Neural cell (in vitro differentiated cells): ENCODE data around the gene PPME1. TPM values are rescaled to one million over a fixed set of nuclear protein-coding genes. Genes with fewer than 3 reads are reported as not detected.

Source experiments
- H2AFZ ChIP-seq: fragments of 200-600, 300-800 bp; sonication (generic), shearing (Covaris generic); 2 replicates; pipeline ENCODE4 v1.6.0; 2014; ENCODE audit warnings: low read depth, mild to moderate bottlenecking, antibody characterized with exemption, low read length, moderate library complexity
- H3F3A ChIP-seq: fragments of 200-600 bp; shearing (Covaris generic); 2 replicates; pipeline ENCODE4 v1.6.1; 2016; ENCODE audit warnings: mild to moderate bottlenecking, moderate library complexity, mixed read lengths, antibody characterized with exemption, low read length; ENCODE audit not compliant: insufficient read depth, poor library complexity, severe bottlenecking
- H3K27ac ChIP-seq: fragments of 200-600, 300-800 bp; sonication (generic), shearing (Covaris generic); 2 replicates; pipeline ENCODE4 v1.5.1; 2014; ENCODE audit warnings: mild to moderate bottlenecking, low read length, moderate library complexity
- H3K27me3 ChIP-seq: fragments of 300-800, 200-600 bp; sonication (generic), shearing (Covaris generic); 2 replicates; pipeline ENCODE4 v1.6.0; 2014; ENCODE audit warnings: mild to moderate bottlenecking, low read depth, low read length, moderate library complexity; ENCODE audit not compliant: insufficient read depth
- H3K36me3 ChIP-seq: fragments of 300-800, 200-600 bp; sonication (generic), shearing (Covaris generic); 2 replicates; pipeline ENCODE4 v1.5.1; 2014; ENCODE audit warnings: mild to moderate bottlenecking, antibody characterized with exemption, low read length, moderate library complexity; ENCODE audit not compliant: insufficient read depth
- H3K4me2 ChIP-seq: fragments of 300-800, 200-600 bp; sonication (generic), shearing (Covaris generic); 2 replicates; pipeline ENCODE4 v1.6.0; 2014; ENCODE audit warnings: mild to moderate bottlenecking, low read length
- H3K4me3 ChIP-seq: fragments of 300-800, 200-600 bp; sonication (generic), shearing (Covaris generic); 2 replicates; pipeline ENCODE4 v1.5.1; 2014; ENCODE audit warnings: mild to moderate bottlenecking, low read length, moderate library complexity
- H3K79me2 ChIP-seq: fragments of 200-600 bp; shearing (Covaris generic); replicated peaks from 2 replicates; pipeline ENCODE4 v1.6.0; 2014; ENCODE audit warnings: mild to moderate bottlenecking, low read length, moderate library complexity; ENCODE audit not compliant: insufficient read depth
- H3K9ac ChIP-seq: fragments of 300-800, 200-600 bp; sonication (generic), shearing (Covaris generic); 2 replicates; pipeline ENCODE4 v1.6.1; 2016; ENCODE audit warnings: mild to moderate bottlenecking, low read length, mixed read lengths
- H3K9me2 ChIP-seq: fragments of 200-600 bp; shearing (Covaris generic); 2 replicates; pipeline ENCODE4 v1.6.1; 2016; ENCODE audit warnings: mild to moderate bottlenecking, low read length, mixed read lengths; ENCODE audit not compliant: insufficient read depth
- H3K9me3 ChIP-seq: fragments of 200-600, 300-800 bp; sonication (generic), shearing (Covaris generic); 2 replicates; pipeline ENCODE4 v1.6.1; 2016; ENCODE audit warnings: mild to moderate bottlenecking, mixed run types, low read length, moderate library complexity, mixed read lengths
- H4K20me1 ChIP-seq: fragments of 200-600 bp; shearing (Covaris generic); 2 replicates; pipeline ENCODE4 v1.6.1; 2016; ENCODE audit warnings: mild to moderate bottlenecking, mixed run types; ENCODE audit not compliant: insufficient read depth
- EP300 ChIP-seq: fragments of 450-650 bp; conservative IDR thresholded peaks from 2 replicates; pipeline ENCODE4 v1.6.1; 2014; ENCODE audit warnings: antibody characterized with exemption, mild to moderate bottlenecking, moderate library complexity; ENCODE audit not compliant: poor library complexity, severe bottlenecking
- EZH2 ChIP-seq: fragments of 200-600, 300-800 bp; shearing (Covaris generic), sonication (generic); IDR thresholded peaks from 2 replicates; pipeline ENCODE4 v1.6.1; 2014; ENCODE audit warnings: antibody characterized with exemption, low read length, borderline replicate concordance, mild to moderate bottlenecking; ENCODE audit not compliant: insufficient read depth, poor library complexity, severe bottlenecking
- MXI1 ChIP-seq: fragments of 450-650 bp; conservative IDR thresholded peaks from 2 replicates; pipeline ENCODE4 v1.6.1; 2014; ENCODE audit warnings: antibody characterized with exemption, mild to moderate bottlenecking; ENCODE audit not compliant: poor library complexity, severe bottlenecking
- POLR2AphosphoS5 ChIP-seq: IDR thresholded peaks from 2 replicates; pipeline ENCODE4 v1.6.1; 2012
- RAD21 ChIP-seq: fragments of 450-650 bp; conservative IDR thresholded peaks from 2 replicates; pipeline ENCODE4 v1.6.1; 2014; ENCODE audit warnings: antibody characterized with exemption, mild to moderate bottlenecking, moderate library complexity
- SMC3 ChIP-seq: fragments of 450-650 bp; conservative IDR thresholded peaks from 2 replicates; pipeline ENCODE4 v1.6.1; 2014; ENCODE audit warnings: antibody characterized with exemption, mild to moderate bottlenecking, moderate library complexity; ENCODE audit not compliant: poor library complexity
- TAF1 ChIP-seq: IDR thresholded peaks from 2 replicates; pipeline ENCODE4 v1.6.1; 2012; ENCODE audit warnings: low read depth
- polyA plus RNA-seq: library from polyadenylated mRNA; depleted of rRNA; stranded (reverse); fragments of >200 nt; gene quantifications from 2 replicates; pipeline ENCODE4 v1.2.3, GENCODE V29; 2014
- TF ChIP-seq, protein P1 (sequence below): fragments of 450-650 bp; IDR thresholded peaks from 2 replicates; pipeline ENCODE4 v1.5.1; 2014; ENCODE audit warnings: antibody characterized with exemption, mild to moderate bottlenecking, moderate library complexity; ENCODE audit not compliant: poor library complexity, severe bottlenecking
- TF ChIP-seq, protein P2 (sequence below): IDR thresholded peaks from 2 replicates; pipeline ENCODE4 v1.6.1; 2012; ENCODE audit warnings: borderline replicate concordance

PPME1 gene
- polyA plus RNA-seq, 1 donor from 2014 or later = 49.5 TPM

DNA sequence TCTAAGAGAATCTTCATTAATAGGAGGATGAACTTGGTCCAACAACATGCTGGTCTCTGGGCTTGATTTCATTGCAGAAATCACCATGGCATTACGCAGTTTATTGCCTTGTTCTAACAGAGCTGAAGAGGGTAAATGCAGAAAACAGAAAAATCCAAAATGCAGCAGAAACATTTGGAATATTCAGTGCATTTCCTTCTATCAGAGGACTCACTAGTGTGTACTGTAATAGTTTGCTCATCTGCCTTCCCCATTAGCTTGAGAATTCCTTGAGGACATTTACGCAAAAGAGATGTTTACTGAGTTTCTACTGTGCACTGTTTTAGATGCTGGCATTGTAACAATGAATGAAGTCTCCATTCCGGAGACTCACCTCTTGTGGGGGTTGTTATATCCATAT, 37.7 kb upstream of the PPME1 start:
- H2AFZ ChIP-seq = no peak overlapping the region
- no peak overlapping the region for H3K4me3 ChIP-seq
- H4K20me1 ChIP-seq = no peaks in the 10 kb centered on the region
- peaks cover 14% of the 10 kb centered on the region for H3K36me3 ChIP-seq
- no peak overlapping the region for H3K9ac ChIP-seq
- H3K79me2 ChIP-seq = no peaks in the 10 kb centered on the region
- H3F3A ChIP-seq = no peaks in the 10 kb centered on the region
- no peak overlapping the region for H3K27ac ChIP-seq
- TF ChIP-seq, protein P1, sequence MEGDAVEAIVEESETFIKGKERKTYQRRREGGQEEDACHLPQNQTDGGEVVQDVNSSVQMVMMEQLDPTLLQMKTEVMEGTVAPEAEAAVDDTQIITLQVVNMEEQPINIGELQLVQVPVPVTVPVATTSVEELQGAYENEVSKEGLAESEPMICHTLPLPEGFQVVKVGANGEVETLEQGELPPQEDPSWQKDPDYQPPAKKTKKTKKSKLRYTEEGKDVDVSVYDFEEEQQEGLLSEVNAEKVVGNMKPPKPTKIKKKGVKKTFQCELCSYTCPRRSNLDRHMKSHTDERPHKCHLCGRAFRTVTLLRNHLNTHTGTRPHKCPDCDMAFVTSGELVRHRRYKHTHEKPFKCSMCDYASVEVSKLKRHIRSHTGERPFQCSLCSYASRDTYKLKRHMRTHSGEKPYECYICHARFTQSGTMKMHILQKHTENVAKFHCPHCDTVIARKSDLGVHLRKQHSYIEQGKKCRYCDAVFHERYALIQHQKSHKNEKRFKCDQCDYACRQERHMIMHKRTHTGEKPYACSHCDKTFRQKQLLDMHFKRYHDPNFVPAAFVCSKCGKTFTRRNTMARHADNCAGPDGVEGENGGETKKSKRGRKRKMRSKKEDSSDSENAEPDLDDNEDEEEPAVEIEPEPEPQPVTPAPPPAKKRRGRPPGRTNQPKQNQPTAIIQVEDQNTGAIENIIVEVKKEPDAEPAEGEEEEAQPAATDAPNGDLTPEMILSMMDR = no peak
- no peak for TF ChIP-seq MXI1
- TF ChIP-seq, protein P2, sequence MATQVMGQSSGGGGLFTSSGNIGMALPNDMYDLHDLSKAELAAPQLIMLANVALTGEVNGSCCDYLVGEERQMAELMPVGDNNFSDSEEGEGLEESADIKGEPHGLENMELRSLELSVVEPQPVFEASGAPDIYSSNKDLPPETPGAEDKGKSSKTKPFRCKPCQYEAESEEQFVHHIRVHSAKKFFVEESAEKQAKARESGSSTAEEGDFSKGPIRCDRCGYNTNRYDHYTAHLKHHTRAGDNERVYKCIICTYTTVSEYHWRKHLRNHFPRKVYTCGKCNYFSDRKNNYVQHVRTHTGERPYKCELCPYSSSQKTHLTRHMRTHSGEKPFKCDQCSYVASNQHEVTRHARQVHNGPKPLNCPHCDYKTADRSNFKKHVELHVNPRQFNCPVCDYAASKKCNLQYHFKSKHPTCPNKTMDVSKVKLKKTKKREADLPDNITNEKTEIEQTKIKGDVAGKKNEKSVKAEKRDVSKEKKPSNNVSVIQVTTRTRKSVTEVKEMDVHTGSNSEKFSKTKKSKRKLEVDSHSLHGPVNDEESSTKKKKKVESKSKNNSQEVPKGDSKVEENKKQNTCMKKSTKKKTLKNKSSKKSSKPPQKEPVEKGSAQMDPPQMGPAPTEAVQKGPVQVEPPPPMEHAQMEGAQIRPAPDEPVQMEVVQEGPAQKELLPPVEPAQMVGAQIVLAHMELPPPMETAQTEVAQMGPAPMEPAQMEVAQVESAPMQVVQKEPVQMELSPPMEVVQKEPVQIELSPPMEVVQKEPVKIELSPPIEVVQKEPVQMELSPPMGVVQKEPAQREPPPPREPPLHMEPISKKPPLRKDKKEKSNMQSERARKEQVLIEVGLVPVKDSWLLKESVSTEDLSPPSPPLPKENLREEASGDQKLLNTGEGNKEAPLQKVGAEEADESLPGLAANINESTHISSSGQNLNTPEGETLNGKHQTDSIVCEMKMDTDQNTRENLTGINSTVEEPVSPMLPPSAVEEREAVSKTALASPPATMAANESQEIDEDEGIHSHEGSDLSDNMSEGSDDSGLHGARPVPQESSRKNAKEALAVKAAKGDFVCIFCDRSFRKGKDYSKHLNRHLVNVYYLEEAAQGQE = no peak
- TF ChIP-seq EP300 = no peak
- TF ChIP-seq TAF1 = no peak
- no peaks in the 10 kb centered on the region for H3K9me2 ChIP-seq
- H3K9me3 ChIP-seq = no peaks in the 10 kb centered on the region
- H3K27me3 ChIP-seq = no peaks in the 10 kb centered on the region
- no peak overlapping the region for H3K4me2 ChIP-seq

DNA sequence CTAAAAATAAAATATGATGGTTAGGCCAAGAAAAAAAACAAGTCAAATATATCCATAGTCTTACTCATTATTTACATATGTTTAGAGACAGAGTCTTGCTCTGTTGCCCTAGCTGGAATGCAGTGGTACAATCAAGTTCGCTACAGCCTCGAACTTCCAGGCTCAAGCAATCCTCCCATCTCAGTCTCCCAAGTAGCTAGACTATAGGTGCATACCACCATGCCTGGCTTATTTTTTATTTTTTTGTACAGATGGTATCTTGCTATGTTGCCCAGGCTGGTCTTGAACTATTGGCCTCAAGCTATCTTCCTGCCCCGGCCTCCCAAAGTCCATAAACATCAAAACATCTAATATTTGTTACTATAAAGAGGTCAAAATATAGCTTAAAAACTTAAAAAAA, 36.4 kb upstream of the PPME1 start:
- Histone ChIP-seq H3K27ac (no peak overlapping the region), H3K27me3 (no peaks in the 10 kb centered on the region), H2AFZ (no peak overlapping the region), H3K79me2 (no peaks in the 10 kb centered on the region), H4K20me1 (no peaks in the 10 kb centered on the region), H3K9me2 (no peaks in the 10 kb centered on the region), H3F3A (no peaks in the 10 kb centered on the region), H3K4me3 (no peak overlapping the region), H3K9me3 (no peaks in the 10 kb centered on the region), H3K36me3 (peaks cover 14% of the 10 kb centered on the region), H3K9ac (no peak overlapping the region), H3K4me2 (no peak overlapping the region)
- TF ChIP-seq, protein P1 = no peak
- TF ChIP-seq MXI1 (no peak), POLR2AphosphoS5 (no peak), EP300 (no peak), EZH2 (no peak), TAF1 (no peak), RAD21 (no peak), SMC3 (no peak)
- TF ChIP-seq, protein P2 = no peak
